Stomach (tissue), 9 donors: Measurements from ENCODE around the gene ARID3B. TPM values are rescaled to one million over a fixed set of nuclear protein-coding genes. Genes with fewer than 3 reads are reported as not detected.

Experiments
- DNase-seq, 2 donors: peaks; one replicate each; pipeline versions ENCODE4 v3.0.0 to v3.0.0-alpha.2; 2013 to 2019
- H3K27ac ChIP-seq, 5 donors: fragments of 200-600 bp in 4 of 5; sonication (generic) in 4 of 5; one replicate each; pipeline ENCODE4 v1.5.1; 2013 to 2019; ENCODE audit warnings: mild to moderate bottlenecking in 1 of 5, moderate library complexity in 1 of 5
- H3K27me3 ChIP-seq, 3 donors: fragments of 200-600 bp; sonication (generic); one replicate each; pipeline ENCODE4 v1.5.1; 2017 to 2019; ENCODE audit warnings: mixed run types in 1 of 3
- H3K36me3 ChIP-seq, 4 donors: fragments of 200-600 bp; sonication (generic); 1 replicate in 3 of 4; 2 replicates in 1 of 4; pipeline ENCODE4 v1.5.1; 2016 to 2019
- H3K4me1 ChIP-seq, 4 donors: fragments of 200-600 bp; sonication (generic); one replicate each; pipeline ENCODE4 v1.5.1; 2016 to 2019
- H3K4me3 ChIP-seq, 4 donors: fragments of 200-600 bp; sonication (generic) in 3 of 4; one replicate each; pipeline ENCODE4 v1.5.1; 2016 to 2019; ENCODE audit warnings: mild to moderate bottlenecking in 1 of 4
- H3K9me3 ChIP-seq, 4 donors: fragments of 200-600 bp; sonication (generic); one replicate each; pipeline ENCODE4 v1.5.1; 2016 to 2019
- CTCF ChIP-seq, 7 experiments: fragments of 450-650 bp in 4 of 7; fragments of 200-600 bp in 3 of 7; sonication (generic) in 3 of 7; IDR thresholded peaks; one replicate each; pipeline ENCODE4 v1.5.1; 2016 to 2019; ENCODE audit warnings: antibody characterized with exemption in 7 of 7, control low read depth in 2 of 7, mild to moderate bottlenecking in 1 of 7
- EP300 ChIP-seq: sonication (generic); formaldehyde crosslinking; IDR thresholded peaks from one replicate; pipeline ENCODE4 v1.6.1; 2017; ENCODE audit warnings: antibody characterized with exemption
- POLR2A ChIP-seq, 4 donors: fragments of 450-650 bp; IDR thresholded peaks; one replicate each; pipeline ENCODE4 v1.6.1; 2016; ENCODE audit warnings: antibody characterized with exemption in 4 of 4, control low read depth in 2 of 4, mild to moderate bottlenecking in 1 of 4, moderate library complexity in 1 of 4
- POLR2AphosphoS5 ChIP-seq, 3 donors: sonication (generic); formaldehyde crosslinking; IDR thresholded peaks; one replicate each; pipeline ENCODE4 v1.6.1; 2016; ENCODE audit warnings: antibody characterized with exemption in 3 of 3
- WGBS, 5 donors: extraction: QIAGEN DNeasy Blood & Tissue Kit in 3 of 5; methylation state at CpG; one replicate each; pipeline versions ENCODE4 v1.1.5 to v1.1.7; 2013 to 2018; 5-methylcytosine and 5-hydroxymethylcytosine counted together
- intact Hi-C: fragments of 100-400 bp; cut with DNase I; formaldehyde crosslinking; loops from one replicate; pipeline ENCODE4 v1.15.1; 2023; ENCODE audit warnings: low total_unique reads
- polyA plus RNA-seq, 3 donors: library from polyadenylated mRNA; stranded (reverse); fragments of 200-250 nt; gene quantifications; one replicate each; pipeline ENCODE4 v1.2.3, GENCODE V29; 2013
- total RNA-seq, 5 donors: library from RNA; depleted of rRNA; stranded (reverse); fragments of >200 nt; gene quantifications; one replicate each; pipeline versions ENCODE4 v1.1.0 to v1.2.3, GENCODE V29; 2014 to 2016
- donor health status: healthy with polysubstance abuse.
- donor health status: Bipolar disorder and iron deficiency.
- donor health status: healthy.

The ARID3B gene
- total and polyA plus RNA-seq, 8 donors = 2.2 to 25.2 (median 5.1) TPM

GRCh38 chr15:74584204-74584603 lies 43.2 kb downstream of the ARID3B start:
- intact Hi-C loops = no loop called here
- TF ChIP-seq EP300 (no peak), CTCF (IDR thresholded peaks at IDR 0.05) (no peak), POLR2A (IDR thresholded peaks at IDR 0.05) (no peak), POLR2AphosphoS5 (IDR thresholded peaks at IDR 0.05) (no peak)
- WGBS, 5 donors = 75 to 89% (median 79%) methylated on average over 2 of the region's 2 CpGs

GRCh38 chr15:74584779-74585178 lies 43.8 kb downstream of the ARID3B start:
- intact Hi-C loops = no loop called here
- WGBS, 5 donors = 74 to 77% (median 76%) methylated on average over 4 of the region's 4 CpGs
- Histone ChIP-seq H3K4me3 (no peak overlapping the region), H3K4me1 (no peaks in the 10 kb centered on the region), H3K9me3 (no peaks in the 10 kb centered on the region), H3K36me3 (peaks cover 1 to 70% (median 55%) of the 10 kb centered on the region in 4 donors), H3K27me3 (no peaks in the 10 kb centered on the region), H3K27ac (no peak overlapping the region)
- TF ChIP-seq EP300 (no peak), POLR2AphosphoS5 (IDR thresholded peaks at IDR 0.05) (no peak), POLR2A (IDR thresholded peaks at IDR 0.05) (no peak), CTCF (IDR thresholded peaks at IDR 0.05) (no peak)
- no peak for DNase-seq

More at GRCh38 chr15:74584204-74584603, 43.2 kb downstream of the ARID3B start:
- no peak overlapping the region for H3K4me3 ChIP-seq
- no peak overlapping the region for H3K27ac ChIP-seq
- no peaks in the 10 kb centered on the region for H3K27me3 ChIP-seq
- DNase-seq = no peak
- H3K9me3 ChIP-seq = no peaks in the 10 kb centered on the region
- H3K4me1 ChIP-seq = no peaks in the 10 kb centered on the region
- peaks cover 0 to 70% (median 56%) of the 10 kb centered on the region in 4 donors for H3K36me3 ChIP-seq

GRCh38 chr15:74585191-74585590 lies 44.2 kb downstream of the ARID3B start:
- 46 to 59% (median 52%) methylated on average over 3 of the region's 3 CpGs for WGBS, 5 donors
- TF ChIP-seq CTCF (IDR thresholded peaks at IDR 0.05) = no peak
- no peak for TF ChIP-seq POLR2A (IDR thresholded peaks at IDR 0.05)
- no peak for TF ChIP-seq POLR2AphosphoS5 (IDR thresholded peaks at IDR 0.05)
- no peak for TF ChIP-seq EP300
- Histone ChIP-seq H3K4me1 (no peaks in the 10 kb centered on the region), H3K36me3 (peaks cover 5 to 70% (median 56%) of the 10 kb centered on the region in 4 donors), H3K9me3 (no peaks in the 10 kb centered on the region), H3K27ac (no peak overlapping the region), H3K27me3 (no peaks in the 10 kb centered on the region), H3K4me3 (no peak overlapping the region)
- intact Hi-C loops = no loop called here
- DNase-seq = no peak

DNA sequence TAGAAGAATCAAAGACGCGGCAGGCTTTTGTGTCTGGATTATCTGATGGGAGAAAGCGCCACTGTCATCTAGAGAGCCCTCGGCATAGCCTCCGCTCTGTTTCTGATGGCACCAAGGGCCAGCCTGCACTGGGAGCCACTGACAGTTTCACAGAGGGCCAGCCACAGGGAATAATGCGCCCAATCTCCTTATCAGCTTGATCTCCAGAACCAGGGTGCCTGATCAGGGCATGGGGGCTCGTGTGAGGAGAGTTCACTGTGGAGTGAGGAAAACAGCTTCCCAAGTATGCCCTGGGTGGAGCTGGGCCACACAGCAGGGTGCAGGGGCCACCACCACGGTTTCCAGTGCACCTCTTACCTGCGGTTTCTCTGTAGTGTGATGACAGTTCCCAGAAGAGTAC lies 44.8 kb downstream of the ARID3B start:
- H3K4me1 ChIP-seq = no peaks in the 10 kb centered on the region
- no peak for DNase-seq
- no peak overlapping the region for H3K27ac ChIP-seq
- no peaks in the 10 kb centered on the region for H3K9me3 ChIP-seq
- no peaks in the 10 kb centered on the region for H3K27me3 ChIP-seq
- H3K4me3 ChIP-seq = no peak overlapping the region
- peaks cover 11 to 70% (median 56%) of the 10 kb centered on the region in 4 donors for H3K36me3 ChIP-seq
- WGBS, 5 donors = 87 to 95% (median 93%) methylated on average over 9 of the region's 9 CpGs
- intact Hi-C loops = no loop called here
- TF ChIP-seq POLR2AphosphoS5 (IDR thresholded peaks at IDR 0.05) (no peak), POLR2A (IDR thresholded peaks at IDR 0.05) (no peak), CTCF (IDR thresholded peaks at IDR 0.05) (no peak)
